Activated CD8-positive, alpha-beta memory T cell treated with anti-CD3 and anti-CD28 coated beads, Interleukin-2, amount 50 U/mL, for 24 hours (primary cell): ENCODE data around the gene TEX2.

Experiments used
- DNase-seq: peaks from one replicate; pipeline ENCODE4 v3.0.0-alpha.2; 2020; ENCODE audit errors: extremely low read depth

The TEX2 gene

DNA sequence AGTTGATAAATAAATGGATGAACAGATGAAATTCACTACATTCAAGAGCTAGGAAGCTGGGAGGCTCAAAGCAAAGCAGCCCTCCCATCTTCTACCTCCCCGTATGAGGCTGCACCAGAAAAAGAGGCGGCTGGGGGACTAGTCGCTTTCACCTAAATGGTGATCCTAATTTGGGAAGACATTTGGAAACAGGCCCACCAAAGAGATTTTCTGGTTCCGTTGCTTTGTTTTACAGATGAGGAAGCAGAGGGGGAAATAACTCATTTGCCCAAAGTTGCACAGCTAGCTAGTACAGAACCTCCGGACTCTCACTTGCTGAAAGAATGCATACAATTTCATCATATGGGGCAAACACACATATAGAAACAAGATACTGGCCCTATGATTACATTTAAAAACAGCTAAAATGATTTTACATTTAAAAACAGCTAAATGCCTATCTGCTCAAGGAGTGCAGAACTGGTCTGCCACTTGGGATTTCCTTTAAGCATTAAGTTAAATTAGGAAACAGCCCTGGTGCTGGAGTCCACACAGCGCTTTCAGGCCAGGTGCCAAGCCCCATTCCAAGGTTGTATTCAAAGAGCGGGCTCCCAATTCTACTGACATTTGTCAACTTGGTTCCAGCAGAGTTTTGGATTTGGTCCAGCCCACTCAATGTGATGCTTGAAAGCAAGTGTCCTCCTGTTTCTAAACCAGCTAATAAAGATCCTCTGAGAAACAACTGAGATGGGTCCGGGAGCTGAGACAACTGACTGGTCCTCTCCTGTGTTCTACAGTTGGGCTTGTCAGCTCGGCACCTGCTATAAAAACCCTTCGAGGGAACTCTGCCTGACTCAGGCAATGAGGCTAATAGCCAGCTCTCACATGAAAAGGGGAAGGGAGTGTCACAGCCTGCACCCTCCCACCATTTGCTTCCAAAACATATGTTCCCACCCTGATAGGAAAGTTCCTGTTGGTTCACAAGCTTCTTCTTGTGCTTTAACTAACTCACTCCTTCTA lies 144.8 kb downstream of the TEX2 start:
- no peak for DNase-seq

DNA sequence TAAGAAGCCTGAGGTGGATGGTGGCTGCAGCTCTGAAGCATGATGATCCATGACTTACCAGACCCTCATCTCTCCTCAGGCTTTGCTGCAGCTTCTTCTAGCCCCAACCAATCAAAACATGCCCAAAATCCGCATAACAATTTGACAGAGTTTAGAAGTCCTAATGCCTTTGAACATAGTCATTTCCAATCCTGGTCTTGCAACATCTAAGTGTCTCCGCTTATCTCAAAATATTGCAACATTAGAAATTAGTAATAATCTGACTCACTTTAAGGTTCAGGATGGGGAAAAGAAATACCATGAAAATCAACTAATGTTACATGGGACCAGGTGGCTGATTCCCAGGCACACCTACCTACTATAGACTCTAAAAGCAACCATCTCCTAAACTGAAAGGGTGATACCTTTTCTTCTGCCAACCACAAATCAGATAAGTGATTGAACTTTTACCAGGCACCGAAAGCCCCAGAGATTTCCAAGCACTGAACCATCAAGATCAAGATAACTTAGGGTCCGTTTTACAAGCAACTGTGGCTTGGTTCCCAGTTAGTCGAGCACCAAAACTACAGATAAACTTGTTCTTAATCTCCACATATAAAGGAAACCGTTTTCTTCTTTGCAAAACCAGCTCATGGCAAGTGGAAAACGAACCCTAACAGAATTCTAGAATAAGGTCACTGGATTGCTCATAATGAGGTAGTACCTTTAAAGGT lies 147.1 kb downstream of the TEX2 start:
- no peak for DNase-seq

DNA sequence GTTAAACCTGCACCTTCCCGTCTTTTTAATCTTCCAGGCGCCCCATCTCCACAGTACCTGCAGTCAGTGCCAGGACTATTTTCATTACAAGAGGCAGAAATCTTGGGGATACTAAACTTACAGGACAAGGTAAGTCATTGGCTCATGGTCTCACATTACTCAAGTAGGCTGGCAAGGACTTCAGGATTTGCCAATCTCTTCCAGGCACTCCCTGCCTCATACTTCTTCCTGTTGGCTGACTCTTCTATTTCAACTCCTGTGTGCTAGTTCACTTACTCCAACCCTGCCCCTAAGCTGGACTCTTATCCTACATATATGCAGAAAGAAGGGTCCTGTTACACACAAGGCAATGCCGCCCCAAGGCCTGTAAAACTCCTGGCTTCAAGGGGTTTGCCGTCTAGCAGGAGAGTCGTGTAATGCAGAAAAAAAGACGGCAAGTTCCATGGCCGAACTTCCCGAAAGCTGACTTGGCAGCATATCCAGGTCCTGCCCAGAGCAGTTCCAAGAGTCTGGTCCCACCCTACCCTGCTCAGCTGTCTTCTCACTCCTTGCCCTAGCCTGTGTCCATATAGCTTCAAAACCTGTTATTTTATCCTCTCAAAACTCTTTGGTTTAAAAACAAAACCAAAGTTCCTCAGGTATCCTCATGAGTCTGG lies 147.9 kb downstream of the TEX2 start:
- DNase-seq: no peak

DNA sequence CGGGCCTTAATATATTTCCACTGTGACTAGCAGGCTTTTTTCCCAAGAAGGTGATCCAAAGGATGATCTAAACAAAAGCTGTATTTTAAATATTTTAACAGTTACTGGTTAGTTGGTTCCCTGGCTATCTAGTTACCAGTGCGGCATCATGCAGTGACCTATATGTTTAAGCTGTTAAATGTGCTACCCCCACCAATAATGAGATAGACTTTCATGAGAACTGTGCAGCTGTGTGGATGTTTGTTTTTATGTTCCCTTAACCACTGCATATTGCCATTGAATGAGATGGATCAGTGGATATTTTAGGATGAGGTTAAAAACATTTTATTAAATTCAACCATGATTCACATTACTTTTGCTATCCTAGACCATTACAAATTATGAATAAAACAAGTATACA lies 150.1 kb downstream of the TEX2 start:
- no peak for DNase-seq

DNA sequence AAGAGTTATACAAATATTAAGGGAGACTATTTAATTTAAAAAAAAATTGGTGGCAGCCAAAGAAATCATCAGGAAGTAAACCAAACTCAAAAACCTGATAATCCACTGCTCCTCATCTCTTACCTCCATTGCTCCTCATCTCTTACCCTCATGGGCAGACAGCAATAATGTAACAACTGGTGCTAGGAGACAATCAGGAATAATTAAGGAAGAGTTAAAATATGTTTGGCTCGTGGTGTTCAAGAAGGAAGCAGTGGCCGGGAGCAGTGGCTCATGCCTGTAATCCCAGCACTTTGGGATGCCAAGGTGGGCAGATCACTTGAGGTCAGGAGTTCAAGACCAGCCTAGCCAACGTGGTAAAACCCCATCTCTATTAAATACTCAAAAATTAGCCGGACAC lies 151.2 kb downstream of the TEX2 start:
- no peak for DNase-seq

DNA sequence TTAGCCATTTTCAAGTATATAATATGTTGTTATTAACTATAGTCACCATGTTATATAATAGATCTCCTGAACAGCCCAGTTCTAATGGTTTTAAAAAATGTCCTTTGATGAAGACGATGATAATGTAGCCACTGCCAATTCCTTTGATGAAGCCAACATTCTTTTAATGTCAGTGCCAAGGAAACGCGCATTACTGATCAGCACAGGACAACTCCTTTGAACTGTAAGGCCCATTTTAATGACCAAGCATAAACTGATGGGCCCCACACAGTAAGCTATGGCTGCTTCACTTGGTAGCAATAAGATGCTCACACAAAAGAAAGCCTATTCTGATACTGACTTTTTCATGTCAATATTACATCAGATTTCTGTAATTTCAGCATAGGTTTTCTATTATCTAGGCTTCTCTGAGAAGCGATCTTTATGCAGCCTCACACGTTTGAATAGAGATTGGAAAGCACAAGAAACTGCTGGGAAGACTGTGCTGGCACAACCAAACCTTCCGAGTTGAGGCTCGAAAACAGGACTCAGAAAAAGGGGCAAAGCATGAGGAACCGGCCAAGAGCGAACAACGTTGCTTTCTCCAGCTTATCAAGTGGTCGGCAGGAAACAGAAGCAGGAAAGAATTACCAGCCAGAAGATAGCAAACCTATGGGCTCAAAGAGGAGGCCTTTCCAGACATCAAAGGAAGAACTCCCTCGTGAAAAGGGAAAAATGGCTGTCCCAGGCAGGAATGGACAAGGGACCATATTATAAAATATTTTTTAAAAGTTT lies 152.5 kb downstream of the TEX2 start:
- no peak for DNase-seq

DNA sequence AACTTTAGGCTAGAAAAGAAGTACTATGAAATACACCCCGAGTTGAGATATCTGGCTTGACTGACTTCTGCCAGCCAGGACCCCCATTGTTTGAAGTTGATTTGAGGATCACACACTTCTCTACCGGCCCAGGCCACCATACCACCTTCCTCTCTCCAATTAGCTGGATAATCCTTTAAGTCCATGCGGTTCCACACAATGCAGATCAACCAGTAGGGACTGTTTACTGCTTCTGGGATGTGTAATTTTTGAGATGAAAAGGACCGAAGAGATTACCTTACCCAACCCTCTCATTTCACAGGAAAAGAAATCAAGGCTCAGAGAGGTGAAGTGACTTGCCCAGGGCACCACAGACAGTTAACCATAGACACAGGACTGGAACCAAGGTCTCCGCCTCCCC lies 153.7 kb downstream of the TEX2 start:
- no peak for DNase-seq

DNA sequence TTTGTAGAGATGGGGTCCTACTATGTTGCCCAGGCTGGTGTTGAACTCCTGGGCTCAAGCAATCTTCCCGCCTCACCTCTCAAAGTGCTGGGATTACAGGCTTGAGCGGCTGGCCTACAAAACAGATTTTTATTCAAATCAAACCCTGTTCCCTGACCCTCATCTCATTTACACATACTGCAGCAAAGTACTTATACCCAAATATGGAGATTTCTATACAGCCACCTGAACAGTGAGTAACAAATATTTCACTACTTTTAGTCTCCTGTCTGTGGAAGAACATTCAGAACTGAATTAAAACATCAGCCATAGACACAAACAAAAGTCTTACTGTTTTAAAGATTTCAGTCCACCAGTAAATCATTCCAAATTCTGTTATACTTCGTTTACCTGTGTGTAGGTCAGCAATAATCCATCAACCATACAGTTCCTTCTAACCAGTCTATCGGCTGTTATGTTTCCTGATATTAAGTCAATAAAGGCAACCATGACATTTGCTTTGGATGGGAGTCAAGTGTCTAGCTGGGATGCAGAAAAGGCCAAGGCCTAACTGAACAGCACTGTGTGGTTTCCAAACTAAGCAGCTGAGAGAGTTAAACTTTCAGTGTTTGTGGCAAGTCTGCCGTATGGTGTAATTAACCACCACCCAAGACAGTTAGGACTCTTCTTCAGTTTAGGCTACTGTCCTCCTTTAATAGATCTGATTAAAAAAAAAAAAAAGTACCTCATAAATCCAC lies 155.4 kb downstream of the TEX2 start:
- no peak for DNase-seq

DNA sequence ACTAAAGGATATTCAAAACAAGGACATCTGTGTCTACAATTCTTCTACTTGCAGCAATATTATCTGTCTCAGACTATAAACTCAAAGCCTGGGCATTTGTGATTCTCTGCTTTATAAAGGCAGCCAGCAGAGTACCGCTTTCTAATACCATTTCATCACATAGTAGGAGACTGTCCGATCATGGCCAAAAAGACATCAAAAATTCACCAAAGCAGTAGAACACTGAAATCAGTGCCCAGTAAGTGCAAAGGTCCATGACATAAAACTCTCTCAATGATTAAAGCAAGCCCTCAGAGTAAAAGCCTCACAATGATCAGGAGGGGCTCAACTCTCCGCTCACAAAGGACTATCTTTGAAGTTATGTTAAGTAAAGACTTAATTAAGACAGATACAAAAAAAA lies 156.1 kb downstream of the TEX2 start:
- DNase-seq: no peak

DNA sequence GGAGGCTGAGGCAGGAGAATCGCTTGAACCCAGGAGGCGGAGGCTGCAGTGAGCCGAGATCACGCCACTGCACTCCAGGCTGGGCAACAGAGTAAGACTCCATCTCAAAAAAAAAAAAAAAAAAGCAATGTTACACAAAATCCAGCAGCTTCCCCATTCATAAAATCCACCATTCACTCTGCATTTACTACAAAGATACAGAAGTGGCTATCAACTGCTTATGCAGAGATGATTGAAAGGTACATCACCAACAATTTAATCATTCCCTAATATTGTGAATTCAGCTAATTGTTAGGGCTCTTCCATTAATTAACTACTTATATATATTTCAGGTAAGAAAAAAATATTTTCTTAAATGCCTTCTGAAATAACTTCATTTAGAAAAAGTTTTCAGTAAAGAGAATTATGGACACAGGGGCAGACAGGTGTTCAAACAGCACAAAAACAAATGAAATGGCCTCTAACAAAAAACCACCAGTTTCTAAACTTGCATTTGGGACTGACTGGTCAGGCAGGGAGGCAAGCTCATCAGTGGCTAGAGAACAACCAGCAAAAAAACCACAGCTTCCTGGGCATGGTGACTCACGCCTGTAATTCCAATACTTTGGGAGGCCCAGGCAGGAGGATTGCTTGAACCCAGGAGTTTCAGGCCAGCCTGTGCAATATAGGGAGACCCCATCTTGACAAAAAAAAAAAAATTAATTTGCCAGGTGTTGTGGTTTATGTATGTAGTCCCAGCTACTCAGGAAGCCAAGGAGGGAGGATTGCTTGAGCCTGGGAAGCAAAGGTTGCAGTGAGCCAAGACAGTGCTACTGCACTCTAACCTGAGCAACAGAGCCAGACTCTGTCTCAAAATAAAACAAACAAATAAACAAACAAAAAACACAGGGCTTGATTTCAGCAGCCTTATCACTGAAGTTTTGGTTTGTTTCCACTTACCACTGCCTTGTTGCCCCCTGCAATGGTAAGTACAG lies 159.4 kb downstream of the TEX2 start:
- DNase-seq: no peak

DNA sequence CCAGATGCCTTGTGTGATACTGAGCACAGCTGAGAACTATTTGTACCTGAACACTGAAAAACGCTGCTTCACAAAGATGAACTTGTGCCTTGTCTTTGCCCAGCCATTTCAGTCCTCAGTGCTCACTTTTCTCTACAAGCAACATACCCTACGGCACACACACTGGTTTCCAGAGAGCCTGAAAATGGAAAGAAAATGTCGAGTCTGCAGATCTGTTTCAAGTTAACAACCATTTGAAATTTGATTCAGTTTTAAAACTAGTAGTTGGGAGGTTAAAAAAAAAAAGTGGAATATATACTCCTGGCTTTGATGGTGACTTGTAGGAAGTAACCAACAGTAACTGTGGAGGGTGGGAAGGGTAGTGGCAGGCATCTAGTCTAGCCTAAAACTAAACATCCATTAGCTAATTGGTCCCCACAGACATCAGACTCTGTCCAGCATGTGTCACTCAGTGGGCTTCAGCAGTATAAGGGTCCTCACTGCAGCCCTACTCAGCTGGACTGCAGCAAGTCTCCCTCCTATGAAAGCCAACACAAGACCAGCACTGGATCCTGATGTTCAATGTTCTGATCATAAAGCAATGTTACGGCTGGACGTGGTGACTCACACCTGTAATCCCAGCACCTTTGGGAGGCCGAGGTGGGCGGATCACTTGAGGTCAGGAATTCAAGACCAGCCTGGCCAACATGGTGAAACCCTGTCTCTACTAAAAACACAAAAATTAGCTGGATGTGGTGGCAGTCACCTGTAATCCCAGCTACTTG lies 160.3 kb downstream of the TEX2 start:
- no peak for DNase-seq

DNA sequence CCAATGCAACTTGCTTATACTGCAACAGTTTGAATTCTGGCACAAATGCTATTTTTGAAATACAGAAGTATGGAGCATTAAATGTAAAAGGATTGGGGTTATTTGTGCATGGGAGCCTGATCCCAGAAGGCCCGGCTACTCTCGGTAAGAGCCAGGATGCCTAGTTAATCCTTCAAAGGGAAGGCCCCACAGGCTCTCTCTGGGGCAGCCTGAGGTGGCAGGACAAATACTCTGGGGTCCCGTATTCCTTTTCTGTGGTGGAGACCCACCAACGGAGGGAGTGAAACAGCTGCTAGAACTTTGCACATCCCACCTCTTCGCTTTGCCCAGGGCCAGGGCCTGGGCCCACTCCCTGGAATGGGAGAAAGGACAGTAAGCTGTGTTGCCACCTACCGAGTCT lies 163.5 kb downstream of the TEX2 start:
- DNase-seq: no peak
